A673 (cell line): Measurements from ENCODE around the gene FHIT. TPM values are rescaled to one million over a fixed set of nuclear protein-coding genes. Genes with fewer than 3 reads are reported as not detected.

Experiments used
- BruUV-seq: library from RNA; stranded (reverse); fragments of 400-500 nt; replicated peaks from 2 replicates; lab custom pipeline; 2021; lab: Mats Ljungman, UMichigan
- CTCF ChIA-PET: fragments of 300-600 bp; sonication (Branson Sonifier 250); formaldehyde crosslinking; loops from one replicate; lab custom pipeline; 2022; ENCODE audit warnings: antibody characterized with exemption; lab: Charles Lee
- POLR2A ChIA-PET: fragments of 300-600 bp; sonication (Branson Sonifier 250); formaldehyde crosslinking; loops from one replicate; lab custom pipeline; 2022; ENCODE audit warnings: antibody characterized with exemption; ENCODE audit not compliant: low non-redundant PET; lab: Charles Lee
- DNase-seq: peaks from one replicate; pipeline ENCODE4 v3.0.0-alpha.2; 2015; ENCODE audit warnings: low spot score
- H3K27ac ChIP-seq: fragments of 200-600 bp; sonication (generic); 2 replicates; pipeline ENCODE4 v1.5.1; 2016; ENCODE audit warnings: mixed run types, low read depth, mild to moderate bottlenecking, mixed read lengths, antibody characterized with exemption, low read length; ENCODE audit not compliant: poor library complexity, severe bottlenecking
- H3K27me3 ChIP-seq: fragments of 200-600 bp; sonication (generic); replicated peaks from 2 replicates; pipeline ENCODE4 v1.6.1; 2017; ENCODE audit warnings: mixed run types, low read depth, mild to moderate bottlenecking, mixed read lengths, antibody characterized with exemption, low read length; ENCODE audit not compliant: insufficient read depth, poor library complexity
- H3K36me3 ChIP-seq: fragments of 200-600 bp; sonication (generic); 2 replicates; pipeline ENCODE4 v1.6.1; 2016; ENCODE audit warnings: mixed run types, mild to moderate bottlenecking, mixed read lengths, antibody characterized with exemption, low read length; ENCODE audit not compliant: insufficient read depth, poor library complexity, severe bottlenecking
- H3K4me1 ChIP-seq: fragments of 200-600 bp; sonication (generic); 2 replicates; pipeline ENCODE4 v1.6.1; 2017; ENCODE audit warnings: mixed run types, mild to moderate bottlenecking, mixed read lengths, antibody characterized with exemption, low read length; ENCODE audit not compliant: insufficient read depth, poor library complexity, severe bottlenecking
- H3K4me3 ChIP-seq: fragments of 200-600 bp; sonication (generic); 2 replicates; pipeline ENCODE4 v1.5.1; 2016; ENCODE audit warnings: low read depth, mixed run types, mild to moderate bottlenecking, mixed read lengths, low read length; ENCODE audit not compliant: poor library complexity, severe bottlenecking
- H3K9me3 ChIP-seq: fragments of 200-600 bp; sonication (generic); 2 replicates; pipeline ENCODE4 v1.6.1; 2016; ENCODE audit warnings: mixed run types, low read depth, mild to moderate bottlenecking, mixed read lengths, antibody characterized with exemption, low read length; ENCODE audit not compliant: poor library complexity, severe bottlenecking
- EZH2 ChIP-seq: fragments of 200-600 bp; sonication (generic); IDR thresholded peaks from 2 replicates; pipeline ENCODE4 v1.6.1; 2017; ENCODE audit warnings: borderline replicate concordance, low read depth, mild to moderate bottlenecking, mixed read lengths, antibody characterized with exemption, low read length; ENCODE audit not compliant: poor library complexity, severe bottlenecking
- intact Hi-C: fragments of 100-400 bp; cut with micrococcal nuclease; formaldehyde crosslinking; loops from one replicate; pipeline ENCODE4 v1.10.0; 2022; ENCODE audit not compliant: unreplicated experiment
- total RNA-seq: library from RNA; stranded (reverse); gene quantifications from 2 replicates; pipeline ENCODE4 v1.2.3, GENCODE V29; 2021
- TF ChIP-seq, protein P1 (sequence below): fragments of 300-800, 200-600 bp; sonication (generic); conservative IDR thresholded peaks from 2 replicates; pipeline ENCODE4 v1.5.1; 2017; ENCODE audit warnings: low read depth, mild to moderate bottlenecking, antibody characterized with exemption, low read length, moderate library complexity, mixed read lengths

Gene FHIT
- total RNA-seq, 1 experiment from 2014 or later: not detected

- intact Hi-C loops: no loop called here
- CTCF ChIA-PET: no interaction called here
- H3K4me1 ChIP-seq: no peaks in the 10 kb centered on the region
- no peak for DNase-seq
- no peaks in the 10 kb centered on the region for H3K9me3 ChIP-seq
- H3K36me3 ChIP-seq: no peaks in the 10 kb centered on the region
- H3K27me3 ChIP-seq: no peaks in the 10 kb centered on the region
- TF ChIP-seq, protein P1, sequence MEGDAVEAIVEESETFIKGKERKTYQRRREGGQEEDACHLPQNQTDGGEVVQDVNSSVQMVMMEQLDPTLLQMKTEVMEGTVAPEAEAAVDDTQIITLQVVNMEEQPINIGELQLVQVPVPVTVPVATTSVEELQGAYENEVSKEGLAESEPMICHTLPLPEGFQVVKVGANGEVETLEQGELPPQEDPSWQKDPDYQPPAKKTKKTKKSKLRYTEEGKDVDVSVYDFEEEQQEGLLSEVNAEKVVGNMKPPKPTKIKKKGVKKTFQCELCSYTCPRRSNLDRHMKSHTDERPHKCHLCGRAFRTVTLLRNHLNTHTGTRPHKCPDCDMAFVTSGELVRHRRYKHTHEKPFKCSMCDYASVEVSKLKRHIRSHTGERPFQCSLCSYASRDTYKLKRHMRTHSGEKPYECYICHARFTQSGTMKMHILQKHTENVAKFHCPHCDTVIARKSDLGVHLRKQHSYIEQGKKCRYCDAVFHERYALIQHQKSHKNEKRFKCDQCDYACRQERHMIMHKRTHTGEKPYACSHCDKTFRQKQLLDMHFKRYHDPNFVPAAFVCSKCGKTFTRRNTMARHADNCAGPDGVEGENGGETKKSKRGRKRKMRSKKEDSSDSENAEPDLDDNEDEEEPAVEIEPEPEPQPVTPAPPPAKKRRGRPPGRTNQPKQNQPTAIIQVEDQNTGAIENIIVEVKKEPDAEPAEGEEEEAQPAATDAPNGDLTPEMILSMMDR: no peak
- TF ChIP-seq EZH2: no peak
- H3K27ac ChIP-seq: no peak overlapping the region
- no TSS peak for BruUV-seq
- no peak overlapping the region for H3K4me3 ChIP-seq
- POLR2A ChIA-PET: no interaction called here
Measured at GRCh38 chr3:60065227-60065868, 1185.9 kb downstream of the FHIT start.

- ChIA-PET CTCF (no interaction called here), POLR2A (no interaction called here)
- Histone ChIP-seq H3K36me3 (no peaks in the 10 kb centered on the region), H3K9me3 (no peaks in the 10 kb centered on the region), H3K27ac (no peak overlapping the region), H3K4me3 (no peak overlapping the region), H3K4me1 (no peaks in the 10 kb centered on the region), H3K27me3 (no peaks in the 10 kb centered on the region)
- intact Hi-C loops: no loop called here
- no peak for DNase-seq
- no TSS peak for BruUV-seq
- no peak for TF ChIP-seq EZH2
Measured at GRCh38 chr3:60064210-60065178, 1186.8 kb downstream of the FHIT start.

GRCh38 chr3:60056404-60056803 lies 1194.8 kb downstream of the FHIT start:
- Histone ChIP-seq H3K9me3 (no peaks in the 10 kb centered on the region), H3K4me1 (no peaks in the 10 kb centered on the region), H3K4me3 (no peak overlapping the region), H3K27me3 (no peaks in the 10 kb centered on the region), H3K36me3 (no peaks in the 10 kb centered on the region), H3K27ac (no peak overlapping the region)
- intact Hi-C loops: no loop called here
- POLR2A ChIA-PET: no interaction called here
- CTCF ChIA-PET: no interaction called here
- no TSS peak for BruUV-seq
- no peak for DNase-seq
- TF ChIP-seq EZH2: no peak
- TF ChIP-seq, protein P1: no peak
